GM23338 (cell line): ENCODE results near the gene EDNRB. TPM values are rescaled to one million over a fixed set of nuclear protein-coding genes. Genes with fewer than 3 reads are reported as not detected.
"Not testable (repeated sequence)": the region's sequence is repeated elsewhere in the genome, so short reads cannot be mapped to it uniquely, and the experiment has no call there.

Source experiments
- ATAC-seq: fragments of 200-7000 bp; cut with Tn5 transposase; 3 replicates; pipeline ENCODE4 v1.9.1; 2020
- DNase-seq: peaks from one replicate; pipeline ENCODE4 v3.0.0-alpha.2; 2015; ENCODE audit warnings: low spot score
- H2AFZ ChIP-seq: fragments of 200-600 bp; sonication (generic); 2 replicates; pipeline ENCODE4 v1.8.0; 2016; ENCODE audit warnings: antibody characterized with exemption, mild to moderate bottlenecking, moderate library complexity
- H3F3A ChIP-seq: fragments of 200-600 bp; sonication (generic); replicated peaks from 2 replicates; pipeline ENCODE4 v1.8.0; 2017; ENCODE audit warnings: antibody characterized with exemption, mixed run types, low read depth
- H3K27ac ChIP-seq: fragments of 200-600 bp; sonication (generic); 2 replicates; pipeline ENCODE4 v1.6.1; 2016; ENCODE audit warnings: low read depth
- H3K27me3 ChIP-seq: fragments of 200-600 bp; sonication (generic); 2 replicates; pipeline ENCODE4 v1.8.0; 2016; ENCODE audit warnings: mild to moderate bottlenecking, mixed run types, moderate library complexity; ENCODE audit not compliant: insufficient read depth
- H3K36me3 ChIP-seq: fragments of 200-600 bp; sonication (generic); 2 replicates; pipeline ENCODE4 v1.8.0; 2016; ENCODE audit warnings: mild to moderate bottlenecking; ENCODE audit not compliant: insufficient read depth
- H3K4me1 ChIP-seq: fragments of 200-600 bp; sonication (generic); 2 replicates; pipeline ENCODE4 v1.8.0; 2016; ENCODE audit warnings: mild to moderate bottlenecking, moderate library complexity; ENCODE audit not compliant: insufficient read depth
- H3K4me2 ChIP-seq: fragments of 200-600 bp; sonication (generic); 2 replicates; pipeline ENCODE4 v1.7.1; 2017; ENCODE audit warnings: mixed run types
- H3K4me3 ChIP-seq: fragments of 200-600 bp; sonication (generic); 2 replicates; pipeline ENCODE4 v1.6.1; 2016; ENCODE audit warnings: mixed run types
- H3K79me2 ChIP-seq: fragments of 200-600 bp; sonication (generic); replicated peaks from 2 replicates; pipeline ENCODE4 v1.8.0; 2017; ENCODE audit warnings: mild to moderate bottlenecking; ENCODE audit not compliant: insufficient read depth
- H3K9me2 ChIP-seq: fragments of 200-600 bp; sonication (generic); 2 replicates; pipeline ENCODE4 v1.8.0; 2017; ENCODE audit not compliant: insufficient read depth
- H4K20me1 ChIP-seq: fragments of 200-600 bp; sonication (generic); replicated peaks from 2 replicates; pipeline ENCODE4 v1.8.0; 2017; ENCODE audit warnings: mild to moderate bottlenecking; ENCODE audit not compliant: insufficient read depth
- H3K27ac Mint-ChIP-seq: 2 replicates; pipeline ENCODE4 v1.8.0; 2020; ENCODE audit warnings: inconsistent platforms, mild to moderate bottlenecking, moderate library complexity, mixed read lengths
- H3K27me3 Mint-ChIP-seq: 3 replicates; pipeline ENCODE4 v1.8.0; 2022; ENCODE audit warnings: low read depth, mild to moderate bottlenecking, moderate library complexity, mixed read lengths, inconsistent platforms; ENCODE audit not compliant: insufficient read depth, poor library complexity
- H3K36me3 Mint-ChIP-seq: 3 replicates; pipeline ENCODE4 v1.8.0; 2021; ENCODE audit warnings: low read depth, mild to moderate bottlenecking, inconsistent platforms, moderate library complexity, mixed read lengths
- H3K4me1 Mint-ChIP-seq: 3 replicates; pipeline ENCODE4 v1.8.0; 2020; ENCODE audit warnings: mild to moderate bottlenecking, inconsistent platforms, mixed read lengths
- H3K4me3 Mint-ChIP-seq: 3 replicates; pipeline ENCODE4 v1.8.0; 2021; ENCODE audit warnings: moderate library complexity, mild to moderate bottlenecking, inconsistent platforms, mixed read lengths
- H3K9me3 Mint-ChIP-seq: 3 replicates; pipeline ENCODE4 v1.8.0; 2020; ENCODE audit warnings: moderate library complexity, mild to moderate bottlenecking, inconsistent platforms, mixed read lengths
- EZH2 ChIP-seq: fragments of 200-600 bp; sonication (generic); IDR thresholded peaks from one replicate; pipeline ENCODE4 v1.8.0; 2017; ENCODE audit warnings: antibody characterized with exemption, mild to moderate bottlenecking, low read depth; ENCODE audit not compliant: unreplicated experiment
- EZH2phosphoT487 ChIP-seq: fragments of 200-600 bp; sonication (generic); IDR thresholded peaks from one replicate; pipeline ENCODE4 v1.8.1; 2018; ENCODE audit warnings: antibody characterized with exemption; ENCODE audit not compliant: unreplicated experiment
- POLR2AphosphoS5 ChIP-seq: IDR thresholded peaks from 2 replicates; pipeline ENCODE4 v1.6.1; 2016; ENCODE audit warnings: antibody characterized with exemption, low read depth
- ZNF114 ChIP-seq: fragments of 250-450 bp; sonication (Bioruptor Pico); IDR thresholded peaks from 2 replicates; pipeline ENCODE4 v1.5.0; 2020; ENCODE audit warnings: mild to moderate bottlenecking, moderate library complexity
- polyA plus RNA-seq: library from polyadenylated mRNA; unstranded; fragments of >200 nt; fragmentation: Nextera tagmentation; extraction: Ambion mirVana; gene quantifications from 2 replicates; pipeline ENCODE4 v1.2.1, GENCODE V29; 2016
- total RNA-seq: library from RNA; depleted of rRNA; stranded (reverse); fragments of >200 nt; shearing (Covaris generic); gene quantifications from 2 replicates; pipeline ENCODE4 v1.2.3, GENCODE V29; 2014
- TF ChIP-seq, protein P1 (sequence below): fragments of 250-450 bp; sonication (Bioruptor Pico); IDR thresholded peaks from 2 replicates; pipeline ENCODE4 v1.5.0; 2020; ENCODE audit warnings: mild to moderate bottlenecking, moderate library complexity
- TF ChIP-seq, protein P2 (sequence below): IDR thresholded peaks from 2 replicates; pipeline ENCODE4 v1.6.1; 2016; ENCODE audit warnings: antibody characterized with exemption
- TF ChIP-seq, protein P3 (sequence below), 2 experiments: fragments of 200-600 bp in 1 of 2; sonication (generic) in 1 of 2; conservative IDR thresholded peaks; 2 replicates each; pipeline versions ENCODE4 v1.5.1 to v1.6.1; 2016 to 2017; ENCODE audit warnings: antibody characterized with exemption in 2 of 2, low read depth in 2 of 2, mild to moderate bottlenecking in 2 of 2, moderate library complexity in 1 of 2

EDNRB gene
- total and polyA plus RNA-seq, 2 experiments from 2014 or later = 27.9 to 28.9 TPM

DNA sequence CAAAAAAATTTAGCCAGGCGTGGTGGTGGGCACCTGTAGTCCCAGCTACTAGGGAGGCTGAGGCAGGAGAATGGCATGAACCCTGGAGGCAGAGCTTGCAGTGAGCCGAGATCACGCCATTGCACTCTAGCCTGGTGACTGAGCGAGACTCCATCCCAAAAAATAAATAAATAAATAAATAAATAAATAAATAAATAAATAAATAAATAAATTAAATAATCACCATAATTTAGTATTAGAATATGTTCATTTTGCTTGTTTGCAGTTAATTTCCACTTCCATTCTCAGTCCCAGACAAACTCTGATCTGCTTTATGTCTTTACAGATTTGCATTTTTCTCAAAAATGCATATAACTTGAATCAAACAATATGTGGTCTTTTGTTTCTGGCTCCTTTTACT lies 70.6 kb downstream of the EDNRB start:
- peaks cover 56% of the 10 kb centered on the region for H3K36me3 Mint-ChIP-seq
- H2AFZ ChIP-seq, H3K4me1 ChIP-seq, H3K9me2 ChIP-seq, H3K4me3 Mint-ChIP-seq, H3K4me2 ChIP-seq, H4K20me1 ChIP-seq, H3F3A ChIP-seq, H3K4me3 ChIP-seq, H3K36me3 ChIP-seq, H3K27ac ChIP-seq, H3K4me1 Mint-ChIP-seq, H3K27me3 ChIP-seq, H3K79me2 ChIP-seq, ATAC-seq, DNase-seq, H3K27me3 Mint-ChIP-seq, H3K27ac Mint-ChIP-seq: not testable (repeated sequence)
- H3K9me3 Mint-ChIP-seq = peaks cover 49% of the 10 kb centered on the region

DNA sequence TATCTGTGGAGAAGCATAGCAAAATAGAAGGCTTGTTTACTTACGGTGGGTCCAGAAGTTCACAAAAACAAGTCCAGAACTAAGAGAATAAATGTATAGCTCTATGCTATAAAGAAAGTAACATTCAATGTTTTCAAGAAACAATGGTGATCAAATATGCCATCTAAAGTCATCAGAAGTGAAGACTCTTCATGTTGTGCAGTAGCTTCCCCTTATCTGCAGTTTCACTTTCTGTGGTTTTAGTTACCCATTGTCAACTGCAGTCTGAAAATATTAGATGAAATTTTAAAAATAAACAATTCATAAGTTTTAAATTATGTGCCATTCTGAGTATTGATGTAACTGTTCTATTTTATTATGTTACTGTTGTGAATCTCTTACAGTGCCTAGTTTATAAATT lies 72.5 kb downstream of the EDNRB start:
- DNase-seq = no peak
- Histone ChIP-seq H4K20me1 (no peaks in the 10 kb centered on the region), H3K4me2 (no peak overlapping the region), H3K27me3 (no peaks in the 10 kb centered on the region), H3K9me2 (peaks cover 11% of the 10 kb centered on the region; the same call in 1 of the 2 replicates), H3K36me3 (no peaks in the 10 kb centered on the region), H2AFZ (no peak overlapping the region), H3K27ac (no peak overlapping the region), H3K4me3 (no peak overlapping the region), H3F3A (no peaks in the 10 kb centered on the region), H3K4me1 (no peaks in the 10 kb centered on the region; the same call in 1 of the 2 replicates), H3K79me2 (no peaks in the 10 kb centered on the region)
- H3K27me3 Mint-ChIP-seq = peaks cover 4% of the 10 kb centered on the region
- no peaks in the 10 kb centered on the region for H3K4me1 Mint-ChIP-seq
- peaks cover 49% of the 10 kb centered on the region for H3K36me3 Mint-ChIP-seq
- H3K27ac Mint-ChIP-seq = no peak overlapping the region
- TF ChIP-seq ZNF114 (CRISPR knock-in tag) (no peak), POLR2AphosphoS5 (no peak), EZH2 (no peak), EZH2phosphoT487 (no peak)
- TF ChIP-seq, protein P1, sequence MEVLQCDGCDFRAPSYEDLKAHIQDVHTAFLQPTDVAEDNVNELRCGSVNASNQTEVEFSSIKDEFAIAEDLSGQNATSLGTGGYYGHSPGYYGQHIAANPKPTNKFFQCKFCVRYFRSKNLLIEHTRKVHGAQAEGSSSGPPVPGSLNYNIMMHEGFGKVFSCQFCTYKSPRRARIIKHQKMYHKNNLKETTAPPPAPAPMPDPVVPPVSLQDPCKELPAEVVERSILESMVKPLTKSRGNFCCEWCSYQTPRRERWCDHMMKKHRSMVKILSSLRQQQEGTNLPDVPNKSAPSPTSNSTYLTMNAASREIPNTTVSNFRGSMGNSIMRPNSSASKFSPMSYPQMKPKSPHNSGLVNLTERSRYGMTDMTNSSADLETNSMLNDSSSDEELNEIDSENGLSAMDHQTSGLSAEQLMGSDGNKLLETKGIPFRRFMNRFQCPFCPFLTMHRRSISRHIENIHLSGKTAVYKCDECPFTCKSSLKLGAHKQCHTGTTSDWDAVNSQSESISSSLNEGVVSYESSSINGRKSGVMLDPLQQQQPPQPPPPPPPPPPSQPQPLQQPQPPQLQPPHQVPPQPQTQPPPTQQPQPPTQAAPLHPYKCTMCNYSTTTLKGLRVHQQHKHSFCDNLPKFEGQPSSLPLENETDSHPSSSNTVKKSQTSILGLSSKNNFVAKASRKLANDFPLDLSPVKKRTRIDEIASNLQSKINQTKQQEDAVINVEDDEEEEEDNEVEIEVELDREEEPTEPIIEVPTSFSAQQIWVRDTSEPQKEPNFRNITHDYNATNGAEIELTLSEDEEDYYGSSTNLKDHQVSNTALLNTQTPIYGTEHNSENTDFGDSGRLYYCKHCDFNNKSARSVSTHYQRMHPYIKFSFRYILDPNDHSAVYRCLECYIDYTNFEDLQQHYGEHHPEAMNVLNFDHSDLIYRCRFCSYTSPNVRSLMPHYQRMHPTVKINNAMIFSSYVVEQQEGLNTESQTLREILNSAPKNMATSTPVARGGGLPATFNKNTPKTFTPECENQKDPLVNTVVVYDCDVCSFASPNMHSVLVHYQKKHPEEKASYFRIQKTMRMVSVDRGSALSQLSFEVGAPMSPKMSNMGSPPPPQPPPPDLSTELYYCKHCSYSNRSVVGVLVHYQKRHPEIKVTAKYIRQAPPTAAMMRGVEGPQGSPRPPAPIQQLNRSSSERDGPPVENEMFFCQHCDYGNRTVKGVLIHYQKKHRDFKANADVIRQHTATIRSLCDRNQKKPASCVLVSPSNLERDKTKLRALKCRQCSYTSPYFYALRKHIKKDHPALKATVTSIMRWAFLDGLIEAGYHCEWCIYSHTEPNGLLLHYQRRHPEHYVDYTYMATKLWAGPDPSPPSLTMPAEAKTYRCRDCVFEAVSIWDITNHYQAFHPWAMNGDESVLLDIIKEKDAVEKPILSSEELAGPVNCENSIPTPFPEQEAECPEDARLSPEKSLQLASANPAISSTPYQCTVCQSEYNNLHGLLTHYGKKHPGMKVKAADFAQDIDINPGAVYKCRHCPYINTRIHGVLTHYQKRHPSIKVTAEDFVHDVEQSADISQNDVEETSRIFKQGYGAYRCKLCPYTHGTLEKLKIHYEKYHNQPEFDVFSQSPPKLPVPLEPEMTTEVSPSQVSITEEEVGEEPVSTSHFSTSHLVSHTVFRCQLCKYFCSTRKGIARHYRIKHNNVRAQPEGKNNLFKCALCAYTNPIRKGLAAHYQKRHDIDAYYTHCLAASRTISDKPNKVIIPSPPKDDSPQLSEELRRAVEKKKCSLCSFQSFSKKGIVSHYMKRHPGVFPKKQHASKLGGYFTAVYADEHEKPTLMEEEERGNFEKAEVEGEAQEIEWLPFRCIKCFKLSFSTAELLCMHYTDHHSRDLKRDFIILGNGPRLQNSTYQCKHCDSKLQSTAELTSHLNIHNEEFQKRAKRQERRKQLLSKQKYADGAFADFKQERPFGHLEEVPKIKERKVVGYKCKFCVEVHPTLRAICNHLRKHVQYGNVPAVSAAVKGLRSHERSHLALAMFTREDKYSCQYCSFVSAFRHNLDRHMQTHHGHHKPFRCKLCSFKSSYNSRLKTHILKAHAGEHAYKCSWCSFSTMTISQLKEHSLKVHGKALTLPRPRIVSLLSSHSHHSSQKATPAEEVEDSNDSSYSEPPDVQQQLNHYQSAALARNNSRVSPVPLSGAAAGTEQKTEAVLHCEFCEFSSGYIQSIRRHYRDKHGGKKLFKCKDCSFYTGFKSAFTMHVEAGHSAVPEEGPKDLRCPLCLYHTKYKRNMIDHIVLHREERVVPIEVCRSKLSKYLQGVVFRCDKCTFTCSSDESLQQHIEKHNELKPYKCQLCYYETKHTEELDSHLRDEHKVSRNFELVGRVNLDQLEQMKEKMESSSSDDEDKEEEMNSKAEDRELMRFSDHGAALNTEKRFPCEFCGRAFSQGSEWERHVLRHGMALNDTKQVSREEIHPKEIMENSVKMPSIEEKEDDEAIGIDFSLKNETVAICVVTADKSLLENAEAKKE = no peak
- TF ChIP-seq, protein P2, sequence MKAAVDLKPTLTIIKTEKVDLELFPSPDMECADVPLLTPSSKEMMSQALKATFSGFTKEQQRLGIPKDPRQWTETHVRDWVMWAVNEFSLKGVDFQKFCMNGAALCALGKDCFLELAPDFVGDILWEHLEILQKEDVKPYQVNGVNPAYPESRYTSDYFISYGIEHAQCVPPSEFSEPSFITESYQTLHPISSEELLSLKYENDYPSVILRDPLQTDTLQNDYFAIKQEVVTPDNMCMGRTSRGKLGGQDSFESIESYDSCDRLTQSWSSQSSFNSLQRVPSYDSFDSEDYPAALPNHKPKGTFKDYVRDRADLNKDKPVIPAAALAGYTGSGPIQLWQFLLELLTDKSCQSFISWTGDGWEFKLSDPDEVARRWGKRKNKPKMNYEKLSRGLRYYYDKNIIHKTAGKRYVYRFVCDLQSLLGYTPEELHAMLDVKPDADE = no peak
- TF ChIP-seq, protein P3, sequence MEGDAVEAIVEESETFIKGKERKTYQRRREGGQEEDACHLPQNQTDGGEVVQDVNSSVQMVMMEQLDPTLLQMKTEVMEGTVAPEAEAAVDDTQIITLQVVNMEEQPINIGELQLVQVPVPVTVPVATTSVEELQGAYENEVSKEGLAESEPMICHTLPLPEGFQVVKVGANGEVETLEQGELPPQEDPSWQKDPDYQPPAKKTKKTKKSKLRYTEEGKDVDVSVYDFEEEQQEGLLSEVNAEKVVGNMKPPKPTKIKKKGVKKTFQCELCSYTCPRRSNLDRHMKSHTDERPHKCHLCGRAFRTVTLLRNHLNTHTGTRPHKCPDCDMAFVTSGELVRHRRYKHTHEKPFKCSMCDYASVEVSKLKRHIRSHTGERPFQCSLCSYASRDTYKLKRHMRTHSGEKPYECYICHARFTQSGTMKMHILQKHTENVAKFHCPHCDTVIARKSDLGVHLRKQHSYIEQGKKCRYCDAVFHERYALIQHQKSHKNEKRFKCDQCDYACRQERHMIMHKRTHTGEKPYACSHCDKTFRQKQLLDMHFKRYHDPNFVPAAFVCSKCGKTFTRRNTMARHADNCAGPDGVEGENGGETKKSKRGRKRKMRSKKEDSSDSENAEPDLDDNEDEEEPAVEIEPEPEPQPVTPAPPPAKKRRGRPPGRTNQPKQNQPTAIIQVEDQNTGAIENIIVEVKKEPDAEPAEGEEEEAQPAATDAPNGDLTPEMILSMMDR (conservative IDR thresholded peaks at IDR 0.05; ENCODE audit: low read depth in 2 of 2) = no peak
- peaks cover 41% of the 10 kb centered on the region for H3K9me3 Mint-ChIP-seq
- no peak for ATAC-seq
- H3K4me3 Mint-ChIP-seq = no peak overlapping the region
